GM19025 (cell line): ENCODE data around the gene C3.

Source experiments
- ATAC-seq: cut with Tn5 transposase; IDR thresholded peaks from one replicate; pipeline ENCODE4 v1.9.1; 2021; ENCODE audit warnings: mild to moderate bottlenecking, low read depth, moderate library complexity; ENCODE audit not compliant: unreplicated experiment

C3 gene

DNA sequence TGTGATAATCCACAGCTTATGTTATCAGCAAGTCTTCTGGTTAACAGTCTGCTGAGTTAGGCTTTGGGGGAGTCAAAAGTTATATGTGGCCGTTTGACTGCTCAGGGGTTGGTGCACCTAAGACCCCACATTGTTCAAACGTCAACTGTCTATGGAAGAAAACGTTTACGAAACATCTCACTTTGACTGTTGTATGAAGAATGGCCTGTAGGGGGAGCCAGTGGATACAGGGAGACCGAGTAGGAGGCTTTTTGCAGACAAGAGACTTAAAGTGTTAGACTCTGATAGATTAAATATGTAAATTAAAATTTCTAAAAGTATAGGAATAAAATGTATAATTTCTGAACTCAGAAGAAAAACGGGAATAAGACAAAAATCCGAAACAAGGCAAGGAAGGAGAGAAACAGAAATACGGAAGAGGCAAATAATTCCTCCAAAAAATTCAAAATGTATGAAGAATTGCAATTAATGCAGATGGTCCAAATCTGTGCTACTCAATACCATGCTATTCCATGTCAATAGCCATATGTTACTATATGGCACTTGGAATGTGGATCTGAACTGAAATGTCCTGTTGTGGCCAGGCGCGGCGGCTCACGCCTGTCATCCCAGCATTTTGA is 88.3 kb downstream of the C3 start:
- ATAC-seq, result no peak
